Stimulated activated CD4-positive, alpha-beta T cell treated with anti-CD3 and anti-CD28 coated beads, Interleukin-4, amount 100 ng/mL, for 48 hours (primary cell): ENCODE results near the gene LRRC58.
A peak's percentile ranks its signal among the peaks of the same experiment; 100 is the strongest.
"Not testable (repeated sequence)": the region's sequence is repeated elsewhere in the genome, so short reads cannot be mapped to it uniquely, and the experiment has no call there.

Source experiments
- DNase-seq, 2 donors: peaks; one replicate each; pipeline ENCODE4 v3.0.0-alpha.2; 2020; ENCODE audit warnings: low read depth in 2 of 2

LRRC58 gene

DNA sequence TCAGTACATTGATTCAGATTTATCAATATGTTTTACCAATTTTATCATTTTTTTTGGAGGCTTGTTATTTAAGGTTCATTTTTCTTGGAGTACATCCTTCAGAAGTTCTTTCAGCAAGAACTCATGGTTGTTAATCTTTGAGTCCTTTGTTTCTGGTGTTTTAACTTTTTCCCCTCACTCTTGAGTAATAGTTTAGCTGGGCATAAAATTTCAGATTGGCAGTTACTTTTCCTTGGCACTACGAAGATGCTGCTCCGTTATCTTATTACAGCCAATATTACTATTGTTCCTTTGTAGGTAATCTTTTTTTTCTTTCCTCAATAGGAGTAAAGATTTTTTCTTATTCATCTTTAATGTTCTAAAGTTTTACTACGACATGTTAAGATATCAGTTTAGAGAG lies 9.8 kb downstream of the LRRC58 start:
- DNase-seq, result no peak

DNA sequence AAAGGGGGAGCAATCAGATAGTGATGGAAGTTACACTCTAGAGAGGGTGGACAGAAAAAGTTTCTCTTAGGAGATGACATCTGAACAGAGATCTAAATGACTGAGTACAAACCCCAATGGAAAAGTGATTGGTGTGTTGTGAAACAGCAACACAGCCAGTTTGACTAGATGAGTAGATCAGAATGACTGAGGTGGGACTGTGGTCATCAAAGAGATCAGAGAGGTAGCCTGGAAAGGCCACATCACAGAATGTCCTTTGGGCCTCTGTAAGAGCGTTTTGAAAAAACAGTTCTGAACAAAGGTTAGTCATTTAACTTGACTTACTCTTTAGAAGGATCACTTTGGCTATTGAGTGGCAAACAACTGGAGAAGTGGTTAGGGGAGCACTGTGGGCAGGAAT lies 10.6 kb downstream of the LRRC58 start:
- peak in 1 of 2 donors; percentile 31 for DNase-seq

GRCh38 chr3:120332646-120333045 lies 16.5 kb downstream of the LRRC58 start:
- no peak for DNase-seq

DNA sequence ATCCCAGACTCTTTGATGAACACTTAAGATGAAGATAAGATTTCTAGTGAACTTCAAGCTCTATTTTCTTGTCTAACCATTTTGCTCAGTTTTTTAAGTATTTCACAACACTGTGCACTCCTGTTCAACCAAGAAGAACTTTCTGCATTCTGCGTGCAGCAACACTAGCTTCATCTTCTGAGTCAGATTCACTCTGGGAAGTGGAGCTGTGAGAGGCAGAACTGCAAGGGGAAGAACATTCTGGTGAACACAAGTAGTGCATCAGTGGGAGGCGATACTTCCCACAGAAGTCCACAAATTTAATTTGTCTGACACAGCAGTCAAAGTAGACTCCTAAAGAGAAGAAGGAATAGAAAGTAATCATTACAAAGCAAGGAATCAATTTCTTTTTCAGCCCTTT lies 18.1 kb downstream of the LRRC58 start:
- DNase-seq, result no peak

GRCh38 chr3:120326784-120327183 lies 22.4 kb downstream of the LRRC58 start:
- no peak for DNase-seq

DNA sequence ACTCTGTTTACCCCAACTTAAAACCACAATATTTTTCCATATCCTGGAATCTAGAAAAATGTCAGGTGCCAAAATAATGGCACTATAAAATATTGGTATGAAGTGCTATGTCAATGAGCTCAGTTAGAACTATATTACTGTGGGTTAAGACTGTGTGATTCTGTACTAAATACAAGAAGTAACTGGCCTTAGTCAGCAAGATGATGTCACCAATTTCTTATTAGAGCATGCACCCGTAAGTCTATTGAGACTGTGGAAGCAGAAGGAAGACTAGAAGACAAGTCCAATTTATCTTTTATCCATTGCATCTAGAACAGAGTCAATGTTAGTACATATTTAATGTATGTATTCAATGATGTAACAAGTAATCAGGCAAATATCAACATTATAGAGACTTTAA lies 25.0 kb downstream of the LRRC58 start:
- no peak for DNase-seq

DNA sequence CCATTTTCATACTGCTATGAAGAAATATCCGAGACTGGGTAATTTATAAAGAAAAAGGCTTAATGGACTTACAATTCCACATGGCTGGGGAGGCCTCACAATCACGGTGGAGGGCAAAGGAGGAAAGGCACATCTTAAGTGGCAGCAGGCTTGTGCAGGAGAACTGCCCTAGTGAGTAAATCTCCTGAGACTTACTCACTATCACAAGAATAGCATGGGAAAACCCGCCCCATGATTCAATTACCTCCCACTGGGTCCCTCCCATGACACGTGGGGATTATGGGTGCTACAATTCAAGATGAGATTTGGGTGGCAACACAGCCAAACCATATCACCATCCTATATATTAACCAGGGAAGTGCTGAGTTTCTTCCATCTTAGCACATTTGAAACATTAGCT lies 25.4 kb downstream of the LRRC58 start:
- peak in 1 of 2 donors; percentile 13 for DNase-seq

DNA sequence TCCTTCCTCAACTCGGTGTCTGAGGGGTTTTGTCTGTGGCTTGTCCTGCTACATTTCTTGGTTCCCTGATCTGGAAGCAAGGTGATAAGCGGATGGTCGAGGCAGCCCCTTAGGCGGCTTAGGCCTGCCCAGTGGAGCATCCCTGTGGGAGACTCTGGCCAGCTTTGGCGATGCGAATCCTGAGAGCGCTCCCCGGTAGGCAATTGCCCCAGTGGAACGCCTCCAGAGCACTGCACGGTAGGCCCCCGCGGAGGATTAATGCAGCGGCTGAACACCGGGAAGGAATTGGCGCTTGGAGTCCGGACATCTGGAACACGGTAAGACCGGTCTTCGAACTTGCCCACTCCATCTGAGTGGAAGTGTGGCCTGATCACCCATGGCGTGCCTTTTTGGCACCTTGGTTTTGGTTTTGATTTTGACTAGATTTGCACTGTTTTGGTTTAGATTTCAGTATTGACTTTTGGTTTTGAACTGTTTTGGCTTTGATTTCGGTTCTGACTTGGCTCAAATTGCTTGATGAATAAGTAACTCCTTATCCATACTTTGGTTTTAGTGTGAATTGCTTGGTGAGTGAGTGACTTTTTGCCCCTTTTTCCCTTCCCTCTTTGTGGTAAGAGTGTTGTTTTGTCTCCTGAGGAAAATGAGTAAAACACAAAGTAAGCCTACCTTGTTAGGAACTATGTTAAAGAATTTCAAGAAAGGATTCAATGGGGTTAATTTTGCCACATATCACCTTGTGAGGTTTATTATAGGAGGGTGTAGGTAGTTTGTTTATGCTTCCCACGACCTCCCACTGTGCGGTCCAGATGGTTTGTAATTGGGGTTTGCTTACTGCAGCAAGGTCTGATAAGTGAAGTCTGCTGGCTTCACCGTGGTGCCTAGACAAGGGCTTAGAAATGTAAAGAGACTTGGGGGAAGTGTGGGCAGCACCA lies 37.0 kb downstream of the LRRC58 start:
- no peak for DNase-seq

- DNase-seq, result no peak
Measured at GRCh38 chr3:120306519-120307455, 42.4 kb downstream of the LRRC58 start.

DNA sequence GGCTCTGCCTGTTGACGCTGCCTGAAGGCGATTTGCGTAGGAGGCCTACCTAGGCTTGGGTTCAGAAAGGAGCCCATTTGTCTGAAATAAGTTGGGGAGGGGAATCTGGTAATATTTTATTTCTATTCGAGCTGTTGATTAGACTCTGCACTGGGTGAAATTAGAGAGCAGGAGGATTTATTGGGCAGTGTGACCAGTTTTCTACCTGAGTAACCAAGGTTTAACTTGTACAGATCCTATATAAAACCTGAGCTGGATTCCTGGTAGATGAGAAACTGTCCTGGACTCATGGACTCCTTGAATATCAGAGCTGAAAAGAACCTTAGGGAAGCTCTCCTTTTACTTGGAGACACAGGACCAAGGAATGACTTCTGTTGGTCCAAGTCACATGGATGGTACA lies 44.5 kb downstream of the LRRC58 start:
- no peak for DNase-seq

GRCh38 chr3:120302361-120302760 lies 46.8 kb downstream of the LRRC58 start:
- DNase-seq, result no peak

DNA sequence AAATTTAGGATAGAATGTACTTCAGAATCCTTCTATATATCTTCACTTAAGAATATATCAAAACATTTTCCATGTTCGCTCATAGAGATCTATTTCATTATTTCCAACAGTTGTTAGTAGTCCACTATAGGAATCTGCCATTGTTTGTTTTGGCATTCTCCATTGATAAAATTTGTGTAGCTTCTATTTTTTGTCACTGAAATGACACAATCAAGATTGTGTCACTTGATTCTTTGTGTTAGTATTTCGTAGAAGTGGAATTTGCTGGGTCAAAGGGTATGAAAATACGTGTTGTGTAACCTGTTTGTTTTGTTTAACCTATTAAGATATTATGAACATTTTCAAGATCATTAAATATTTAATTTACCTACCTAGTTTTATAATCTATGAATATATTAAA lies 48.2 kb downstream of the LRRC58 start:
- no peak for DNase-seq

- no peak for DNase-seq
Measured at GRCh38 chr3:120299403-120299802, 49.8 kb downstream of the LRRC58 start.

DNA sequence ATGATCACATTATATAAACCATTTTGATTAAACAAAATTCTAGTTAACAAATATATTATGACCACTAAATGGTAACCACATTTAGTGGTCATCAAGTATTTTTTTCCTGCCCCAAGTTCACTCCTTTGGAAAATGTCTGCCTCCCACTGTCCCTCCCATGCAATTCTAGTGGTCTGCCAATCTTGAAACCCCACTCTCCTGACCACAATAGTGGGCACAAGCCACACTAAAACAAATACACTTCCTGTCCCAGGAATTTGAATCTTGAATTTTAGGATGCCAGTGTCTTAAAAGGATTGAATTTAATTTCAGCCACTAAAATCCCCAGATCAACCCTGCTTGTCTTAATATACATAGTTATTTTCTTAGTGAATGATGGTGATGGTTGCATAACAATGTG lies 50.2 kb downstream of the LRRC58 start:
- DNase-seq, result no peak

GRCh38 chr3:120291552-120291951 lies 57.6 kb downstream of the LRRC58 start:
- not testable (repeated sequence) for DNase-seq

DNA sequence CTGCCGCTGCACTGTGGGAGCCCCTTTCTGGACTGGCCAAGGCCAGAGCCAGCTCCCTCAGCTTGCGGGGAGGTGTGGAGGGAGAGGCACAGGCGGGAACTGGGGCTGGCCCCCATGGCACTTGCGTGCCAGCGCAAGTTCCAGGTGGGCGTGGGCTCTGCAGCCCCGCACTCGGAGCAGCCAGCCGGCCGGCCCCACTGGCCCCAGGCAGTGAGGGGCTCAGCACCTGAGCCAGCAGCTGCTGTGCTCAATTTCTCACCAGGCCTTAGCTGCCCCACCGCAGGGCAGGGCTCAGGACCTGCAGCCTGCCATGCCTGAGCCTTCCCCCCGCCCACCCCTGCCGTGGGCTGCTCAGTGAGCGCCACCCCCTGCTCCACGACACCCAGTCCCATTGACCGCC lies 59.5 kb downstream of the LRRC58 start:
- no peak for DNase-seq

GRCh38 chr3:120286465-120286864 lies 62.7 kb downstream of the LRRC58 start:
- DNase-seq, result no peak

- no peak for DNase-seq
Measured at GRCh38 chr3:120285508-120285841, 63.7 kb downstream of the LRRC58 start.

DNA sequence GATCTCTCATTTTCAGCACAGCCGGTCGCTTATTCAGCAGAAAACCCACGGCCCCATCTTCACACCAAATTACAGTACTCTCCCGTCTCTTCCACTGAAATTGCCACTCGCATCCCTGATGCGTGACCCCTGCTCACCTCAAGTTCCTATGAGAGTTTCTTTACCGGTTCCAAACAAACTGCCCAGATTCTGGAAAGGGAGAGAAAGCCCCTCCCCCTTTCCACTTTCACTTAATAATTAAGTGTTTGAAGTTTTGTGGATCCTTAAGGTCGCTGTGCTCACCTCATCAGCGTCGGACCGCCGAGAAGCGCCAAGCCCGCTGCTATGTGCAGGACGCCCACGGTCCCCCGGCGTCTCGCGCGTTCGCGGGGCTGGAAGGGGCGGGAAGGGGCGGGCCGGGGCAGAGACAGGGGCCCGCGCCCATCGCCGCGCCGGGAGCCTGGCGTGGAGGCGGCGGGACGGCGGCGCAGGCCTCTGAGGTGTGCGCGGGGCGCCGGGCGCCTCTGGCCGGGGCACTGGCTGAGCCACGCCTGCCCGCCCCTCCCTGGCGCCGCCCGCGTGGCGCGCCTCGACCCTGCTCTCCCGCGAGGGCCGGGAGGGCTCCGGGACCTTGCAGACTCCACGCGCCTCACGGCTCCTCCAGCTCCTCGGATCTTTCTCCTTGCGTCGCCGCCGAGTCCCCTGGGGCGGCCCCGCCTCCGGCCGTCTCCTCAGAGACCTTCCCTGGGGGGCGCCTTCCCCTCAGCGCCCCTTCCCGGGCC lies 64.2 kb downstream of the LRRC58 start, which contains the start of gene GPR156:
Gene GPR156 (minus strand): TSS at position 476 of the 761 bp plus-strand sequence. CDS start 41,124 bp downstream, outside the sequence.
- DNase-seq, result no peak

- DNase-seq, result no peak
Measured at GRCh38 chr3:120281261-120281660, 67.9 kb downstream of the LRRC58 start.

DNA sequence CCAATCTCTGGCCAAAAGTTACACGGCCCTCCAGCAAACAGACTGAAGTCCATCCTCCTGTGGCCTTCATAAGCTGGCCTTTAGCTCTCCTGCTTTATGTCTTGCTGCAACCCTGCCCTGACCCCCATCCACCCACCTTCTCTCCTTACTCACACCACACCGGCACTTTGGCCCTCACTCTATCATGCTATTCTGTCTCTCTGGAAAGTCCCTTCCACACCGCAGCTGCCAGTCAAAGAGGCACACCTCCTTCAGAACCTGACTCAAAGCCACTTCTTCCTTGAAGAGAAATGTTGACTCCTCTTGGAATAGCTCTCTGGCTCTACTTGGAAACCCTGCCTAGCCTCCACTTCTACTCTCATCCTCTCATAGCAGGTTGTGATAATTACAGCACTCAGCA lies 68.6 kb downstream of the LRRC58 start:
- no peak for DNase-seq

DNA sequence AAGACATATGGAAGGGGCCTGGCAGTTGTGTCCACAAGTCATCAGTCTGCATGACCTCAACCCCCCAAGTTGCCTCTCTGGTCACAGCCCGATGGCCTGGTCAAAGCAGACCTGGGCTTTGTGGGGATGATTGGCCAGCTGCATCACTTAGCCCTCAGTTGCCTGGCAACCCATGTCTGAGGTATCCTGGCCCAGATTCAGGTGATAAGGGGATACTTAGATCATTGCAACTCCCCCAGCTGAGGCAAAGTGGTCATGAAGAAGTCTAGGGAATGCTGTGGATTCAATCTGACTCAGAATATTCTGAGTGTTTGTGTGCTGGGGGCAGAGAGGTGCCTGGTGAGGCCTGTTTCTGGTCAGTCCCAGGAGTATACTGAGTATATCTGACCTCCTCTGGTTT lies 69.1 kb downstream of the LRRC58 start:
- DNase-seq, result no peak
